Stimulated activated CD8-positive, alpha-beta memory T cell treated with anti-CD3 and anti-CD28 coated beads, Interleukin-12 subunit alpha, Interleukin-12 subunit beta, amount 100 ng/mL, for 24 hours (primary cell): ENCODE measurements around the gene PTGES2.
A peak's percentile ranks its signal among the peaks of the same experiment; 100 is the strongest.
"Not testable (repeated sequence)": the region's sequence is repeated elsewhere in the genome, so short reads cannot be mapped to it uniquely, and the experiment has no call there.

ENCODE experiments used
- DNase-seq: peaks from one replicate; pipeline ENCODE4 v3.0.0-alpha.2; 2020; ENCODE audit errors: extremely low read depth

Gene PTGES2

GRCh38 chr9:128118971-128119665, 8.4 kb downstream of the PTGES2 start:
- DNase-seq = no peak

DNA sequence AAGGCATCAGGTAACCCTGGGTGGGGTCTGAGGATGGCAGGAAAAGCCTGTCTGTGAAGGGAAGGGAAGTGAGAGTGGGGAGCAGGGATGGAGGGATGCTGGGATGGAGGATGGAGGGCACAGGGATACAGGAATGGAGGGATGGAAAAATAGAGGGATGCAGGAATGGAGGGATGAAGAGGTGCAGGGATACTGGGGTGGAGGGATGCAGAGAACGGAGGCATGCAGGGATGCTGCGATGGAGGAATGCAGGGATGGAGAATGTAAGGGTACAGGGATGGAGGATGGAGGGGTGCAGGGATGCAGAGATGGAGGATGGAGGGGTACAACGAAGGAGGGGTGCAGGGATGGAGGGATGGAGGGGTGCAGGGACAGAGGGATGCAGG, 9.1 kb downstream of the PTGES2 start:
- no peak for DNase-seq

DNA sequence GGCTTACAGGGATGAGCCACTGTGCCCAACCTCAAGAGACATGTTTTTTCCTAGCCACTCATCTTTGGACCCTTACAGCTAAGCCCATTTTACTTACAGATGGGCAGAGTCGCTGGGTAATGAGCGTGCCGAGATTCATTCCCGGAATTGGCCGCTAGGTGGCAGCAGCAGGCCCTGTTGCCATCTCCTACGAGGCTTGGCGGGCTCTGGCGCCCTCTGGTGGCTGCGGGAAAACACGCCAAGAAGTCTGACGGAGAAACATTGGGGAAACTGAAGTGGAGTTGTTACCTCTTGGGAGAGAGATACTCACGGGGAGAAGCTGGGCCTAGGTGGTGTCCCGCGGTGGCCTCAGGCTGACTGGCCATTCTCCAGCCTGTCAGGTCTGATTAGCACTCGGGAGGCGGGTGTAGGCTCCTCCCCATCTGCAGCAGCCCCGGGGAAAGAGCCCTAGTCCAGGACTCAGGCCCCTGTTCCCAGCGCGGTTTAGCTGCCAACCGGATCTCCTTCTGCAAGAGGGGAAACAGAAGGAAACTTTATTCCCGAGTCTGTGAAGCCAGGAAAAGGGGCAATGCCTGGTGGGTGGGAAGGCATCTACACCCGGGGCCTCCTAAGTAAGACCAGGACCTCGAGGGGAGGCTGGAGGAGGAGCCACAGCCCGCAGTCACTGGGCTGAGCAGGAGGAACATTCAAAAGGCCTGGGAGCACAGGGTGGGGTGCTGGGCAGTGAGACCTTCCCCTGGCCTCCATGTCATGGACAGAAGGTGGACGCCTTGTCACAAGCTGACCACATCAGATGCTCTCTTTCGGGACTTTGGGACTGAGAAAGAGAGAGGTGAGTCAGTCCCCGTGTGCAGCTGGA, 9.7 kb downstream of the PTGES2 start:
- DNase-seq = peak; percentile 83

DNA sequence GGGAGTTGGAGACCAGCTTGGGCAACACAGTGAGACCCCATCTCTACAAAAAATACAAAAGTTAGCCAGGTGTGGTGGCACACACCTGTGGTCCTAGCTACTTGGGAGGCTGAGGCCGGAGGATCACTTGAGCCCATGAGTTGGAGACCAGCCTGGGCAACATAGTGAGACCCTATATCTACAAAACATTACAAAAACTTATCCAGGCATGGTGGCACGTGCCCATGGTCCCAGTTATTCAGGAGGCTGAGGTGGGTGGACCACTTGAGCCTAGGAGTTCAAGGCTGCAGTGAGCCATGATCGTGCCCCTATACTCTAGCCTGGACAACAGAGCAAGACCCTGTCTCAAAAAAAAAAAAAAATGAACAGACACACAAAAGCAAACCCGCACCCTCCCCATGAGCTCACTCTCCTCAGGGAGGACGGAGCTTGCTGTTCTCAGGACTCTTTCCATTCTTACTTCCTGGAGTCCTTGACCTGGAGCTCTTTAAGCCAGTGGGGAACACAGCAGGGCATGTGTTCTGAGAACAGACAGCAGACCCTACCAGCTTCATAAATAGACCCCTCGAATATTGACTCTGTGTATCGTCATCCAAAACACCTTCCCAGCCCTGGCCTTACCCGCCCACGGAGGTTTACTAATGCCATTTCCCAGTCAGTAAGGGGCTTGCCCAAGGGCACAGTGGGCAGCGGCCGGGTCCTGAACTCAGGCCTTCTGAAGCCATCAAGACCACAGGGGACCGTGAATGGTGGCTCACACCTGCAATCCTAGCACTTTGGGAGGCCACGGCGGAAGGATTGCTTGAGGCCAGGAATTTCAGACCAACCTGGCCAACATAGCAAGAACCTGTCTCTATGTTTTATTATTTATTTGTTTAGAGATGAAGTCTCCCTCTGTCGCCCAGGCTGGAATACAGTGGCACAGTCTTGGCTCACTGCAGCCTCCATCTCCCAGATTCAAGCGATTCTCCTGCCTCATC, 11.1 kb downstream of the PTGES2 start:
- no peak for DNase-seq

DNA sequence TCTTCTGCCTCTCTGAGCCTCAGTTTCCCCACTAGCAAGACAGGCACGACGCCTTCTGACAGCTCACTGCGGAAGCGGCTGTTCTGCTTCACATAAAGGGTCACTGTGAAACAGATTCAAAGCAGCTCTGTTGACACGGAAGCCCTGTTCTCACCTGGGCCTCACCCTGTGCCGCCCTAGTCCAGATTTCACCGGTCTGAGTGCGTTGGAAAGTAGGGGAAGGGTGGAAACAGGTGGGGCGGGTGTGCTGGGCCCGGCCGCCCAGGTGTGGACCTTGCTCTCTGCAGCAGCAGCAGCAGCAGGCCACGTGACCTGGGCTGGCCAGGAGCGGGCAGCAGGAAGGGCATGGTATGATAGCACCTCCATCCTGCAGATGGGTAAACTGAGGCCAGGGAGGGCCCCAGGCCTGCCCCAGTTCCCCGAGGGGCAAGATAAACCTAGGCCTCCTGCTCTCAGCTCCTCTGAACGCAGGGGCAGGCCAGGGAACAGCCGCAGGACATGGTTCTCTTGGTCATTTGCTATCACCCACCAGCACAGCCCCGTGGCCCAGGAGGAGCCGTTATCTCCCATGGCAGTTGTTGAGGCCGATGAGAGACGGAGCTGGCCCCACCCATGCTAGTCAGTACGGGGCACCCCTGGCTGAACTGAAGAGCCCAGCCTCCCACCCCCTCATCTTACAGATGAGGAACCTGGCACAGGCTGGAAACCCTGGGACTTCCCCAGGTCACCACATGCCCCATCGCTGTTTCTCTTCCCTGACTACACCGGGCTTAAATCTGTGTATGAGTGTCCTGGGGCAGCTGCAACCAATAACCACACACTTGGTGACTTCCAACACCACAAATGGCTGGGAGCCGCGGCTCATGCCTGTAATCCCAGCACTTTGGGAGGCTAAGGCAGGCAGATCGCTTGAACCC, 12.1 kb downstream of the PTGES2 start:
- no peak for DNase-seq

DNA sequence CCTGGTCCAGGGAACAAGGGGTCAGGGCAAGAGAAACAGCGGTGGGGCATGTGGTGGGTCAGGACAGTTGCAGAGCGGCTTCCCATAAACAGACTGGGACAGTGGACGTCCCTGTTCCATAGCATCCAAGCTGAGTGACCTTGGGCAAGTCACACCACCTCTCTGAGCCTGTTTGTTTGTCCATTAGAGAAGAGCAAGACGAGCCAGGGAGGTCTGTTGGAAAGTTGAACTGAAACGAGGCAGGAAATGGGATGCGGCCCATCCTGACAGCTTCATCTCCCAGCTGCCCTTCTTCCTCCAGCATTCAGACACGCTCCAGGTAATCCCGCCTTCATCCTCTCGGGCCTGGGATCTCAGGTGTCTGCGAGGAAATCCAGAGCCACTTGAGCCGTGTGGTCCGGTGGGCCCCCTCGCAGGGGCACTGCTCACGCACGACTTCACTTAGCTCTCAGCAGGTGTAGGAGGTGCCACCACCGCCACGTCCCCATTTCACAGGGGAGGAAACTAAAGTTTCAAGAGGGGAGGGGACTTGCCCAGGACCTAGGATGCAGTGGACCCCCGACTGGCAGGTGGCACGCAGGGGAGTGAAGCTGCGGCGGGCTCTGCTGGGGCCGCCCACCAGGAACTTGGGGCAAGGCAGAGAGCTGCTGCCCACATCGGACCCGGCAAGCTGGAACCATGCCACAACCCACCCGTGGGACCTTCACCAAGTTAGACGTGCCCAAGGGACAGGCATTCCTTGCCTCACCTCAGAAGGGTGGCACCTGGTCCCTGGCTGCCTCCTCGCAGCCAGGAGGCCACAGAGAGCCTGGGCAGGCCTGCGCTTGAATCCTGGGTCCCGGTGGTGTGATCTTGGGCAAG, 13.0 kb downstream of the PTGES2 start:
- no peak for DNase-seq

DNA sequence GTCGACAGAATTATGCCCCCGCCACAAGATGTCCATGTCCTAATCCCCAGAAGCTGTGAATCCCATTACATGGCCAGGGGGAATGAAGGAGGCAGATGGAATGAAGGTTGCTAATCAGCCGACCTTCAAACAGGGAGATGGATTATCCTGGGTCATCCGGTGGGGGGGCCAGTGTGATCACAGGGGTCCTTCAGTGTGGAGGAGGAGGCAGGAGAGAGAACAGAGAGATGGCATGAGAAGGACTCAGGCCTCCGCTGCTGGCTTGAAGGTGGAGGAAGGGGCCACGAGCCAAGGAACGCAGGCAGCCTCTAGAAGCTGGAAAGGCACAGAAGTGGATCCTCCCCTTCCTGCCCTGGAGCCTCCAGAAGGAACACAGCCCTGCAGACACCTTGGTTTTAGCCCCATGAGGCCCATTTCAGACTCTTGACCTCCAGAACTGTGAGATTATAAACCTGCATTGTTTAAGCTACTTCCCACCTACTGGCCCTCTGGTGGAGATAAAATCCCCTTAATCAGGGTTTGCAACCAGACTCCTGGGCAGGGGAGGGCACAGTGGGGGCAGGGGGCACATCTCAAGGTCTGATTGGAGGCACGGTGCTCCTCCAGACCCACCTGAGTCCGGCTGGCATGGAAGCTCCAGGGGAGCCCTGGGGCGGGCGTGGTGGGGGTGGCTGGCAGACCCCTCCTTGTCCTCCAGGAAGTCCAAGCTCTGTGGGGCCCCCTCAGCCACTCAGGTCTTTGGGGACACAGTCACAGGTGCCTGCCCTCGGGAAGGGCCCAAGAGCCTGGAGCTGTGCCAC, 13.8 kb downstream of the PTGES2 start:
- DNase-seq = no peak

DNA sequence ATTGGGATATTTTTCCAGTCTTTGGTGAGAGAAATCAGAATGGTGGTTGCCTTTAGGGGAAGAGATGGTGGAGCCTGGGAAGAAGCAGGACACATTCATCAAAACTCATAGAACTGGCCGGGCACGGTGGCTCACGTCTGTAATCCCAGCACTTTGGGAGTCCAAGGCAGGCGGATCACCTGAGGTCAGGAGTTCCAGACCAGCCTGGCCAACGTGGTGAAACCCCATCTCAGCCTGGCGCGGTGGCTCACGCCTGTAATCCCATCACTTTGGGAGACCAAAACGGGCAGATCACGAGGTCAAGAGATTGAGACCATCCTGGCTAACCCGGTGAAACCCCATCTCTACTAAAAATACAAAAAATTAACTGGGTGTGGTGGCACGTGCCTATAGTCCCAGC, 15.8 kb downstream of the PTGES2 start:
- not testable (repeated sequence) for DNase-seq

- DNase-seq = no peak
Observed at GRCh38 chr9:128109050-128109709, 18.3 kb downstream of the PTGES2 start.

DNA sequence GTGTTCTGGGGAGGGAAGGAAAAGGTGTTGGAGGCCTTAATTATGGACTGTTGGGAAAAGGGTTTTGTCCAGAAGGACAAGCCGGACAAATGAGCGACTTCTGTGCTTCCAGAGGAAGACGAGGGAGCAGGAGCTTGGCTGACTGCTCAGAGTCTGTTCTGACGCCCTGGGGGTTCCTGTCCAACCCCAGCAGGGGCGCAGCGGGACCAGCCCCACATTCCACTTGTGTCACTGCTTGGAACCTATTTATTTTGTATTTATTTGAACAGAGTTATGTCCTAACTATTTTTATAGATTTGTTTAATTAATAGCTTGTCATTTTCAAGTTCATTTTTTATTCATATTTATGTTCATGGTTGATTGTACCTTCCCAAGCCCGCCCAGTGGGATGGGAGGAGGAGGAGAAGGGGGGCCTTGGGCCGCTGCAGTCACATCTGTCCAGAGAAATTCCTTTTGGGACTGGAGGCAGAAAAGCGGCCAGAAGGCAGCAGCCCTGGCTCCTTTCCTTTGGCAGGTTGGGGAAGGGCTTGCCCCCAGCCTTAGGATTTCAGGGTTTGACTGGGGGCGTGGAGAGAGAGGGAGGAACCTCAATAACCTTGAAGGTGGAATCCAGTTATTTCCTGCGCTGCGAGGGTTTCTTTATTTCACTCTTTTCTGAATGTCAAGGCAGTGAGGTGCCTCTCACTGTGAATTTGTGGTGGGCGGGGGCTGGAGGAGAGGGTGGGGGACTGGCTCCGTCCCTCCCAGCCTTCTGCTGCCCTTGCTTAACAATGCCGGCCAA, 19.1 kb downstream of the PTGES2 start:
- DNase-seq = no peak

GRCh38 chr9:128107468-128108268, 19.9 kb downstream of the PTGES2 start:
- no peak for DNase-seq

DNA sequence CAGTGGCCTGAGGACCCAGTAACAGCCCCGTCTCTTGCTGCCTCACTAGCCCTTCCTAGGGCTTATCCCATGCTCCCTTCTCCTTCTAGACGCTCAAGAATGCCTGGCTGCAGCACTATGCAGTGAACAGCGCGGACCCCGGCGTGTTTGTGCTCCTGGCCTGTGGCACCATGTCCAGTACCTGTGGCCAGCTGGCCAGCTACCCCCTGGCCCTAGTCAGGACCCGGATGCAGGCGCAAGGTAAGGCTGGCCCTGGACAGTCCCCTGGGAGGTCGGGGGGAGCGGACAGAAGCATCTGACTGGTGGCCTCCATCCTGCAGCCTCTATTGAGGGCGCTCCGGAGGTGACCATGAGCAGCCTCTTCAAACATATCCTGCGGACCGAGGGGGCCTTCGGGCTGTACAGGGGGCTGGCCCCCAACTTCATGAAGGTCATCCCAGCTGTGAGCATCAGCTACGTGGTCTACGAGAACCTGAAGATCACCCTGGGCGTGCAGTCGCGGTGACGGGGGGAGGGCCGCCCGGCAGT, 20.5 kb downstream of the PTGES2 start:
- no peak for DNase-seq

- no peak for DNase-seq
Observed at GRCh38 chr9:128106181-128106939, 21.2 kb downstream of the PTGES2 start.

GRCh38 chr9:128105538-128106175, 21.9 kb downstream of the PTGES2 start:
- no peak for DNase-seq

GRCh38 chr9:128104171-128104618, 23.3 kb downstream of the PTGES2 start:
- no peak for DNase-seq
